ENCODE data around the gene PARPBP.

DNA sequence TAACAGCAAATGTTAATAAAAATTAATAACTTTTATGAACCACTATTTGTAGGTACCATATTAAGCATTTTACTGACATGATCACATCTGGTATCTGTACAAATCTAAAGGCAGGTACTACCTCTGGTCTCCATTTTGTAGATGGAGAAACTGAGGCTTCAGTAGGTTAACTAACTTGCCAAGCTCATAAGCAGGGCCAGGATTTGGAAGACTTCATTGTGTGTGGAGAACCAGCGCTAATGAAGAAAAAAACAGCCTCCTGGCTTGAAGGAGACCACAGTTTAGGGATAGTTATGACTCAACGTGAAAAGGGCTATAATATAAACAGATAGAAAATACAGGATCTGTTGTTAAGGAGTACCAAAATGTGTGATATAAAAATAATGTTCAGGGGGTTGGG is 1.1 kb upstream of the PARPBP start:
- TF ChIP-seq KDM5B (CRISPR knock-in tag; IDR thresholded peaks at IDR 0.05; ENCODE audit: borderline replicate concordance) (no peak), YY1 (IDR thresholded peaks at IDR 0.05; ENCODE audit: insufficient read depth, insufficient replicate concordance, low read depth, low read length) (no peak), EP300 (IDR thresholded peaks at IDR 0.05; ENCODE audit: low read depth in 2 of 2, low read length in 2 of 2) (no peak), EP300 (CRISPR knock-in tag; IDR thresholded peaks at IDR 0.05; ENCODE audit: borderline replicate concordance) (no peak), TCF7L2 (IDR thresholded peaks at IDR 0.05; ENCODE audit: low read depth, low read length) (no peak)
